ENCODE results near the gene TGFBR1. TPM values are rescaled to one million over a fixed set of nuclear protein-coding genes. Genes with fewer than 3 reads are reported as not detected.

TGFBR1 gene
- total and polyA plus RNA-seq, 2 donors (not counting 3 experiments of a cell fraction or from before 2014, with no cell fraction given): 5.8 to 18.6 TPM

DNA sequence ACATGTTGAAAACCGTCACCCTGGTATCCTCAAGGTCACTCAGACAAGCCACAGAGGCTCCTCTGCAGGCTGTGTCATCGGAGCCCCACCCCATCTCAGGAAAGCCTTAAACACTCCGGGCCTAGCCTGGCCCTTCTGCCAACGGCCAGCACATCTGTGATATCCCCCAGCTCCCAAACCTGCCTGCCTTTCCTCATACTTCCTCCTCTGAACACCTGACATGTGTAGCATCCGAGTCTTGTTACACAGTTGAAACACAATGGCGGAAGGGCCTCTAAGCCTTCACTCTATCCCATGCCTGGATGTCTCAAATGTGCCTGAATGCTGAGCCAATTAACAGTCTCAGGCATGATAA is 32.9 kb upstream of the TGFBR1 start:
- no peaks in the 10 kb centered on the region for H3K27me3 ChIP-seq (ENCODE audit: control insufficient read depth in 2 of 2, insufficient read depth in 2 of 2, low read length in 2 of 2)
- no peaks in the 10 kb centered on the region for H3K36me3 ChIP-seq (ENCODE audit: control insufficient read depth in 2 of 2, extremely low read depth in 1 of 2, insufficient read depth in 2 of 2, low read length in 2 of 2)
- no peaks in the 10 kb centered on the region for H3K79me2 ChIP-seq (ENCODE audit: control insufficient read depth, insufficient read depth, low read length)
- CTCF ChIA-PET: no interaction called here
- no peaks in the 10 kb centered on the region for H3K4me1 ChIP-seq (ENCODE audit: control insufficient read depth, extremely low read depth, insufficient read depth, low read length)
- H2AFZ ChIP-seq (ENCODE audit: low read depth, low read length): no peak overlapping the region
- no peaks in the 10 kb centered on the region for H3K9me1 ChIP-seq (replicated peaks; ENCODE audit: control insufficient read depth, extremely low read depth, insufficient read depth, low read length)
- H3K9ac ChIP-seq (replicated peaks; ENCODE audit: extremely low read depth, insufficient read depth, low read length): no peak overlapping the region
- POLR2A ChIA-PET: no interaction called here
- H3K27ac ChIP-seq (ENCODE audit: insufficient read depth, low read depth, low read length): no peak overlapping the region
- TF ChIP-seq POLR2A (IDR thresholded peaks at IDR 0.05; ENCODE audit: low read depth, low read length) (no peak), MYC (IDR thresholded peaks at IDR 0.05; ENCODE audit: low read depth, low read length) (no peak), MAX (IDR thresholded peaks at IDR 0.05; ENCODE audit: insufficient read depth, insufficient read length) (no peak), GATA2 (IDR thresholded peaks at IDR 0.05; ENCODE audit: insufficient read depth, insufficient read length, low read depth, low read length) (no peak)
- FAIRE-seq (no peak), DNase-seq (ENCODE audit: low read depth, low spot score) (no peak)
- dilution Hi-C loops (cut with MboI; ENCODE audit: extremely low pct_ligation_motif_present, low sequenced_read_pairs): no loop called here
- H3K4me3 ChIP-seq (replicated peaks in 1 of 3; ENCODE audit: insufficient read depth in 1 of 3, low read depth in 1 of 3, low read length in 3 of 3): no peak overlapping the region
- H4K20me1 ChIP-seq (replicated peaks; ENCODE audit: control insufficient read depth, extremely low read depth, insufficient read depth, low read length): no peaks in the 10 kb centered on the region
- H3K4me2 ChIP-seq (ENCODE audit: insufficient read depth, low read length): no peak overlapping the region
- no TSS peak for BruUV-seq (replicated peaks)
- no peaks in the 10 kb centered on the region for H3K9me3 ChIP-seq (replicated peaks; ENCODE audit: control insufficient read depth, insufficient read depth, low read length)
- intact Hi-C loops (cut with micrococcal nuclease): no loop called here

- no peaks in the 10 kb centered on the region for H3K36me3 ChIP-seq (ENCODE audit: control insufficient read depth in 2 of 2, extremely low read depth in 1 of 2, insufficient read depth in 2 of 2, low read length in 2 of 2)
- dilution Hi-C loops (cut with MboI; ENCODE audit: extremely low pct_ligation_motif_present, low sequenced_read_pairs) (no loop called here), intact Hi-C loops (cut with micrococcal nuclease) (no loop called here)
- TF ChIP-seq POLR2AphosphoS5 (IDR thresholded peaks at IDR 0.05; ENCODE audit: insufficient read depth, low read depth, low read length): no peak
- TF ChIP-seq MYC (IDR thresholded peaks at IDR 0.05; ENCODE audit: low read depth, low read length): no peak
- TF ChIP-seq MAX (IDR thresholded peaks at IDR 0.05; ENCODE audit: insufficient read depth, insufficient read length): no peak
- no peak for TF ChIP-seq JUN (IDR thresholded peaks at IDR 0.05; ENCODE audit: borderline replicate concordance, insufficient read depth, insufficient read length, low read depth)
- TF ChIP-seq GATA2 (IDR thresholded peaks at IDR 0.05; ENCODE audit: insufficient read depth, insufficient read length, low read depth, low read length): no peak
- TF ChIP-seq POLR2A (IDR thresholded peaks at IDR 0.05; ENCODE audit: low read depth, low read length): no peak
- no peak for TF ChIP-seq EZH2 (IDR thresholded peaks at IDR 0.05; ENCODE audit: borderline replicate concordance, low read depth, low read length, severe bottlenecking)
- no peak for TF ChIP-seq CTCF (IDR thresholded peaks at IDR 0.05; ENCODE audit: extremely low read depth in 1 of 2, insufficient read depth in 1 of 2, low read depth in 1 of 2, low read length in 2 of 2)
- H2AFZ ChIP-seq (ENCODE audit: low read depth, low read length): no peak overlapping the region
- no peak overlapping the region for H3K4me2 ChIP-seq (ENCODE audit: insufficient read depth, low read length)
- CTCF ChIA-PET: no interaction called here
- no peaks in the 10 kb centered on the region for H3K79me2 ChIP-seq (ENCODE audit: control insufficient read depth, insufficient read depth, low read length)
- H3K9me3 ChIP-seq (replicated peaks; ENCODE audit: control insufficient read depth, insufficient read depth, low read length): no peaks in the 10 kb centered on the region
- H3K9ac ChIP-seq (replicated peaks; ENCODE audit: extremely low read depth, insufficient read depth, low read length): no peak overlapping the region
- DNase-seq (ENCODE audit: low read depth, low spot score): no peak
- no peak overlapping the region for H3K4me3 ChIP-seq (replicated peaks in 1 of 3; ENCODE audit: insufficient read depth in 1 of 3, low read depth in 1 of 3, low read length in 3 of 3)
- no peak for FAIRE-seq
- no peaks in the 10 kb centered on the region for H3K4me1 ChIP-seq (ENCODE audit: control insufficient read depth, extremely low read depth, insufficient read depth, low read length)
- H4K20me1 ChIP-seq (replicated peaks; ENCODE audit: control insufficient read depth, extremely low read depth, insufficient read depth, low read length): no peaks in the 10 kb centered on the region
- H3K27ac ChIP-seq (ENCODE audit: insufficient read depth, low read depth, low read length): no peak overlapping the region
- H3K9me1 ChIP-seq (replicated peaks; ENCODE audit: control insufficient read depth, extremely low read depth, insufficient read depth, low read length): no peaks in the 10 kb centered on the region
- no TSS peak for BruUV-seq (replicated peaks)
- POLR2A ChIA-PET: no interaction called here
- H3K27me3 ChIP-seq (ENCODE audit: control insufficient read depth in 2 of 2, insufficient read depth in 2 of 2, low read length in 2 of 2): no peaks in the 10 kb centered on the region
Observed at GRCh38 chr9:99073347-99073746, 31.6 kb upstream of the TGFBR1 start.
